Measurements from ENCODE around the gene OSBPL9. TPM values are rescaled to one million over a fixed set of nuclear protein-coding genes. Genes with fewer than 3 reads are reported as not detected.

Gene OSBPL9
- total RNA-seq, 1 donor from 2014 or later, result 72.2 TPM

DNA sequence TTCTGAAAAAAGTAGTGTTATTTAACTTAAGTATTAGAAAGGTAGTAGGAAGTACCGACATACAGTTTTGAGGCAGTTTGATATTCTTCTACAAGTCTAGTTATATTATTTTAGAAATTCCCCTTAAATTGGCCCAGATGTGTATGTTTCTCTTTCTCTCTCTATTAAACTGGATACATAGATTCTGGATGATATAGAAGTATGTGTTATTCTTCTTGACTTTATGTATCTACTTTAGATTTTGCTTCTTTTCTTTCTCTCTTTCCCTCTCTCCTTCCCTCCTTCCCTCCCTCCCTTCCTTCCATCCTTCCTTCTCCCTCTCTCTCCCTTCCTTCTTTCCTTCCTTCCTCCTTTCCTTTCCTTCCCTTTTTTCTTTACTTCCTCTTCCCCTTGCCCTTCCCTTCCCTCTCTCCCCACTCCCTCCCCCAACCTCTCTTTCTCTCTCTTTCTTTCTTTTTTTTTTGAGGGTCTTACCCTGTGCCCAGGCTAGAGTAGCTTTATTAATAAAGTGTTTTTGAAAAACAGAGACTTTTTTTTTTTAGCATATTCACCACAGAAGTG lies 124.3 kb downstream of the OSBPL9 start:
- no peaks in the 10 kb centered on the region for H3K9me3 ChIP-seq
- intact Hi-C loops (cut with DNase I), result no loop called here
- DNase-seq (ENCODE audit: extremely low spot score in 2 of 2), result no peak
- H3K27me3 ChIP-seq, result no peaks in the 10 kb centered on the region
- peaks cover 25% of the 10 kb centered on the region for H3K4me1 ChIP-seq
- TF ChIP-seq POLR2AphosphoS5 (IDR thresholded peaks at IDR 0.05; ENCODE audit: insufficient read depth in 1 of 2, low read depth in 1 of 2) (no peak), POLR2A (IDR thresholded peaks at IDR 0.05) (no peak)
- TF ChIP-seq, protein P1, sequence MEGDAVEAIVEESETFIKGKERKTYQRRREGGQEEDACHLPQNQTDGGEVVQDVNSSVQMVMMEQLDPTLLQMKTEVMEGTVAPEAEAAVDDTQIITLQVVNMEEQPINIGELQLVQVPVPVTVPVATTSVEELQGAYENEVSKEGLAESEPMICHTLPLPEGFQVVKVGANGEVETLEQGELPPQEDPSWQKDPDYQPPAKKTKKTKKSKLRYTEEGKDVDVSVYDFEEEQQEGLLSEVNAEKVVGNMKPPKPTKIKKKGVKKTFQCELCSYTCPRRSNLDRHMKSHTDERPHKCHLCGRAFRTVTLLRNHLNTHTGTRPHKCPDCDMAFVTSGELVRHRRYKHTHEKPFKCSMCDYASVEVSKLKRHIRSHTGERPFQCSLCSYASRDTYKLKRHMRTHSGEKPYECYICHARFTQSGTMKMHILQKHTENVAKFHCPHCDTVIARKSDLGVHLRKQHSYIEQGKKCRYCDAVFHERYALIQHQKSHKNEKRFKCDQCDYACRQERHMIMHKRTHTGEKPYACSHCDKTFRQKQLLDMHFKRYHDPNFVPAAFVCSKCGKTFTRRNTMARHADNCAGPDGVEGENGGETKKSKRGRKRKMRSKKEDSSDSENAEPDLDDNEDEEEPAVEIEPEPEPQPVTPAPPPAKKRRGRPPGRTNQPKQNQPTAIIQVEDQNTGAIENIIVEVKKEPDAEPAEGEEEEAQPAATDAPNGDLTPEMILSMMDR (IDR thresholded peaks at IDR 0.05), result no peak
- no peaks in the 10 kb centered on the region for H3K36me3 ChIP-seq
- no peak overlapping the region for H3K4me3 ChIP-seq
- no peak overlapping the region for H3K27ac ChIP-seq

DNA sequence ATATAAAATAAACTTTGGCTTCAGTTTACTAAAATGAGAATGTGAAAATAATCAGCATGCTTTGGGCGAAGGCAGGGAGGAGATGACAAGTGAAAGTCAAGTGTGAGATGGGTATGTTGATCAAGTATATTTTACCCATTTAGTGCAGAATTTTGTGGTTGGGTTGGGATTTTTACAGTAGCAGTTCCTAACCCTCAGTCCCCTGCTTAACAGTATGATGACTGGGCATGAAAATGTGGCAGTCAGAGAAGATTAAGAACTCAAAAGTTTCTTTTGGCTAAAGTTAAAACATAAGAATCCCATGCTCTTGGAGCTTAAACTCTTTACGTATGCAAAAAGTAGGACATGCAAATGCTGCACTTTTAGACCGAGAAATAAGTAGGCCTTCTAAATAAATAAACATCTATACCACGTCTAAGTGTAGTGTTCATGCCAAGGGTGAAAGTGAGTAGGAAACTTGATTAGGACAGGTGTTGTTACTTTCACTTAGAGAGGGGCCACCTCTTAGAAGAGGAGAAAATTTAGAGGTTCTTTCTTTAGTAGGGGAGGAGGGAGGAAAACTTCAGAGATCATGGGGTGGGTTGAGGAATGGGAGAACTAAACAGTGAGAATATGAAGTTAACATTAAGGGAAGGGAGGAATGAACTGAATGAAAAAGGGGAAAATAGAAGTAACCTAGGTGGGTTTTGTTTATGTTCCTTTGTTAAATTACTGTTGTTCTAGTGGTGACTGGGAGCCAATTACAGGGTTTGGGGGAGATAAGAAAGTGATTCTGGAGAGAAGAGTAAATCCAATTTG lies 127.8 kb downstream of the OSBPL9 start:
- H3K27me3 ChIP-seq, result no peaks in the 10 kb centered on the region
- H3K36me3 ChIP-seq, result peaks cover 0 to 15% of the 10 kb centered on the region in 2 donors
- no peak for TF ChIP-seq POLR2AphosphoS5 (IDR thresholded peaks at IDR 0.05; ENCODE audit: insufficient read depth in 1 of 2, low read depth in 1 of 2)
- H3K27ac ChIP-seq, result no peak overlapping the region
- intact Hi-C loops (cut with DNase I), result no loop called here
- no peak overlapping the region for H3K4me3 ChIP-seq
- H3K4me1 ChIP-seq, result peaks cover 8% of the 10 kb centered on the region
- no peaks in the 10 kb centered on the region for H3K9me3 ChIP-seq
- no peak for DNase-seq (ENCODE audit: extremely low spot score in 2 of 2)

DNA sequence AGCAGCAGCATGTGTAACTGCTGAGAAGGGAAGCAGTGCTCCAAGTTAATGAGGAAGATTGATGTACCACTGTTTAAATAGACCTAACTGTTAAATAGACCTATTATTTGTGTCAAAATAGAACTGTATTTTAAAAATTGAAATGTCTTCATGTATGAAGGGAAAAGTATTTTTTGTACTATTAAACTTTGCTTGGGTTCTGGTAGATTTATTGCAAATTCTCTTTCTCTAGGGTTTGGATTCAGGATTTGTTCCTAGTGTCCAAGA lies 128.3 kb downstream of the OSBPL9 start:
- no peaks in the 10 kb centered on the region for H3K27me3 ChIP-seq
- no peak overlapping the region for H3K4me3 ChIP-seq
- no peak for DNase-seq (ENCODE audit: extremely low spot score in 2 of 2)
- no peak for TF ChIP-seq POLR2A (IDR thresholded peaks at IDR 0.05)
- TF ChIP-seq POLR2AphosphoS5 (IDR thresholded peaks at IDR 0.05; ENCODE audit: insufficient read depth in 1 of 2, low read depth in 1 of 2), result no peak
- TF ChIP-seq, protein P1 (IDR thresholded peaks at IDR 0.05), result no peak
- no peaks in the 10 kb centered on the region for H3K9me3 ChIP-seq
- peaks cover 0 to 15% of the 10 kb centered on the region in 2 donors for H3K36me3 ChIP-seq
- intact Hi-C loops (cut with DNase I), result no loop called here
- H3K4me1 ChIP-seq, result peaks cover 2% of the 10 kb centered on the region
- no peak overlapping the region for H3K27ac ChIP-seq

DNA sequence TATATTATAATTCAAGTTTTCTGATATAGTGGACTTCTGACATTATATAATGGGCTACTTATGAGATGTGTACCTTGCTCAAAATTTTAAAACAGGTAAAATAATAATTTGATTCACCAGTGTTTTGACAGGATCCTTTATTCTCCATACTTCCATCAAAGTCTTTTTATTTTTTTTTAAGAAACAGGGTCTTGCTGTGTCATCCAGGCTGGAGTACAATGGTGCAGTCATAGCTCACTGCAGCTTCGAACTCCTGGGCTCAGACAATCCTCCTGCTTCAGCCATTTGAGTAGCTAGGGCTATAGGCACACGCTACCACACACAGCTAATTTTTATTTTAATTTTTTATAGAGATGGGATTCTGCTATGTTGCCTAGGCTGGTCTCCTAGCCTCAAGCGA lies 132.3 kb downstream of the OSBPL9 start:
- peaks cover 0 to 25% of the 10 kb centered on the region in 2 donors for H3K36me3 ChIP-seq
- no peak for TF ChIP-seq POLR2AphosphoS5 (IDR thresholded peaks at IDR 0.05; ENCODE audit: insufficient read depth in 1 of 2, low read depth in 1 of 2)
- TF ChIP-seq, protein P1 (IDR thresholded peaks at IDR 0.05), result no peak
- TF ChIP-seq POLR2A (IDR thresholded peaks at IDR 0.05), result no peak
- no peak overlapping the region for H3K27ac ChIP-seq
- no peaks in the 10 kb centered on the region for H3K9me3 ChIP-seq
- no peak for DNase-seq (ENCODE audit: extremely low spot score in 2 of 2)
- intact Hi-C loops (cut with DNase I), result no loop called here
- no peak overlapping the region for H3K4me3 ChIP-seq
- H3K4me1 ChIP-seq, result no peaks in the 10 kb centered on the region
- H3K27me3 ChIP-seq, result no peaks in the 10 kb centered on the region

DNA sequence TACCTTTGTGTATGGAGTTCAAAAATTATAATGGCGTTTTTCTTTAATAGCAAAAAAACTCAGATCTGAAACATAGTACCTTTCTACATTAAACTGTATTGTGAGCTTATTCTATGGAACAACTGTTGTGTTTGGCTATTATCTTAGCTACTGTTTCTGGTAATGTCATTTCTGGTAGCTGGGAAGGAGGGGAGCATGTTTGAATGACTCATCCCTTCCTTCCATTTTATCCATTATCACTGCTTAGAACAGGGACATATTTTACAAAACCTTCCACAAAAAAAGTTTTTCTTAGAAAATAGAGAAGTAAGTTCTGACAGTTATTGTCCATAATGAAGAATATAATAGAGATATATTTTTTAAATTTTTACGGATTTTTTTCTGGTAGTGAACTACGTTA lies 133.3 kb downstream of the OSBPL9 start:
- no peak for DNase-seq (ENCODE audit: extremely low spot score in 2 of 2)
- TF ChIP-seq POLR2A (IDR thresholded peaks at IDR 0.05), result no peak
- TF ChIP-seq POLR2AphosphoS5 (IDR thresholded peaks at IDR 0.05; ENCODE audit: insufficient read depth in 1 of 2, low read depth in 1 of 2), result no peak
- TF ChIP-seq, protein P1 (IDR thresholded peaks at IDR 0.05), result no peak
- Histone ChIP-seq H3K4me1 (no peaks in the 10 kb centered on the region), H3K4me3 (no peak overlapping the region), H3K9me3 (no peaks in the 10 kb centered on the region), H3K36me3 (peaks cover 0 to 25% of the 10 kb centered on the region in 2 donors), H3K27ac (no peak overlapping the region), H3K27me3 (no peaks in the 10 kb centered on the region)
- intact Hi-C loops (cut with DNase I), result no loop called here
